A172 (cell line): ENCODE results near the gene RHOBTB3. TPM values are rescaled to one million over a fixed set of nuclear protein-coding genes. Genes with fewer than 3 reads are reported as not detected.

Experiments used
- DNase-seq: peaks from one replicate; pipeline ENCODE4 v3.0.0-alpha.2; 2015; ENCODE audit warnings: low spot score
- total RNA-seq: library from RNA; depleted of rRNA; stranded (reverse); fragments of >200 nt; shearing (Covaris generic); gene quantifications from 2 replicates; pipeline ENCODE4 v1.2.3, GENCODE V29; 2014

The RHOBTB3 gene
- total RNA-seq, 1 experiment from 2014 or later, result 274 TPM

GRCh38 chr5:95713246-95713645 is 17.9 kb upstream of the RHOBTB3 start:
- peak; percentile 94 for DNase-seq

- peak; percentile 34 for DNase-seq
Observed at GRCh38 chr5:95713960-95714710, 17.0 kb upstream of the RHOBTB3 start.

GRCh38 chr5:95715799-95716461 is 15.2 kb upstream of the RHOBTB3 start:
- DNase-seq, result peak; percentile 76

GRCh38 chr5:95717439-95717838 is 13.7 kb upstream of the RHOBTB3 start:
- no peak for DNase-seq

- no peak for DNase-seq
Observed at GRCh38 chr5:95718203-95718602, 12.9 kb upstream of the RHOBTB3 start.

GRCh38 chr5:95718738-95719137 is 12.4 kb upstream of the RHOBTB3 start:
- DNase-seq, result no peak

- DNase-seq, result no peak
Observed at GRCh38 chr5:95720094-95720786, 10.9 kb upstream of the RHOBTB3 start.

- no peak for DNase-seq
Observed at GRCh38 chr5:95721582-95722295, 9.4 kb upstream of the RHOBTB3 start.

- no peak for DNase-seq
Observed at GRCh38 chr5:95723632-95724369, 7.3 kb upstream of the RHOBTB3 start.

- no peak for DNase-seq
Observed at GRCh38 chr5:95725071-95725820, 5.9 kb upstream of the RHOBTB3 start.

GRCh38 chr5:95725937-95726810 is 5.0 kb upstream of the RHOBTB3 start:
- DNase-seq, result no peak

- DNase-seq, result no peak
Observed at GRCh38 chr5:95726811-95727763, 4.0 kb upstream of the RHOBTB3 start.

GRCh38 chr5:95727764-95728191 is 3.4 kb upstream of the RHOBTB3 start:
- DNase-seq, result no peak

- DNase-seq, result peak; percentile 60
Observed at GRCh38 chr5:95728494-95729114, 2.5 kb upstream of the RHOBTB3 start.

GRCh38 chr5:95729115-95730010 is 1.8 kb upstream of the RHOBTB3 start:
- no peak for DNase-seq

GRCh38 chr5:95730011-95730700 is 980 bp upstream of the RHOBTB3 start:
- DNase-seq, result no peak
